ENCODE measurements around the gene ZBTB11. TPM values are rescaled to one million over a fixed set of nuclear protein-coding genes. Genes with fewer than 3 reads are reported as not detected.
"Not testable (repeated sequence)": the region's sequence is repeated elsewhere in the genome, so short reads cannot be mapped to it uniquely, and the experiment has no call there.

ZBTB11 gene
- total RNA-seq, 1 donor from 2014 or later, result 20.1 TPM

DNA sequence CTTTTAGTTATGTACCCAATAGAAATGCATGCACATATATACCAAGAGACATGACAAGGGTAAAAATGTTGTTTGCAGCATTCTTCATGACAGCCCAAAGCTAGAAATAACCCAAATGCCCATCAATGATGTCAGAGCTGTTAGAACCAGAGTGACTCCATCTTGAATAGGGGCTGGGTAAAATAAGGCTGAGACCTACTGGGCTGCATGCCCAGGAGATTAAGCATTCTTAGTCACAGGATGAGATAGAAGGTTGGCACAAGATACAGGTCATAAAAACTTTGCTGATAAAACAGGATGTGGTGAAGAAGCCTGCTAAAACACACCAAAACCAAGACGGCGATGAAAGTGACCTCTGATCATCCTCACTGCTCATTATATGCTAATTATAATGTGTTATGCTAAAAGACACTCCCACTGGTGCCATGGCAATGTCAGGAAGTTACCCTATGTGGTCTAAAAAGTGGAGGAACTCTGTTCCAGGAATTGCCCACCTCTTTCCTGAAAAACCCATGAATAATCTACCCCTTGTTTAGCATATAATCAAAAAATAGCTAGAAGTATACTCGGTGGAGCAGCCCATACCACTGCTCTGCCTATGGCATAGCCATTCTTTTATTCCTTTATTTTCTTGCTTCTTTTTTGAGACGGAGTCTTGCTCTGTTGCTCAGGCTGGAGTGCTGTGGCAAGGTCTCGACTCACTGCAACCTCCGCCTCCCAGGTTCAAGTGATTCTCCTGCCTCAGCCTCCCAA, 32.9 kb downstream of the ZBTB11 start:
- DNase-seq (ENCODE audit: low read depth), result peak; percentile 67

DNA sequence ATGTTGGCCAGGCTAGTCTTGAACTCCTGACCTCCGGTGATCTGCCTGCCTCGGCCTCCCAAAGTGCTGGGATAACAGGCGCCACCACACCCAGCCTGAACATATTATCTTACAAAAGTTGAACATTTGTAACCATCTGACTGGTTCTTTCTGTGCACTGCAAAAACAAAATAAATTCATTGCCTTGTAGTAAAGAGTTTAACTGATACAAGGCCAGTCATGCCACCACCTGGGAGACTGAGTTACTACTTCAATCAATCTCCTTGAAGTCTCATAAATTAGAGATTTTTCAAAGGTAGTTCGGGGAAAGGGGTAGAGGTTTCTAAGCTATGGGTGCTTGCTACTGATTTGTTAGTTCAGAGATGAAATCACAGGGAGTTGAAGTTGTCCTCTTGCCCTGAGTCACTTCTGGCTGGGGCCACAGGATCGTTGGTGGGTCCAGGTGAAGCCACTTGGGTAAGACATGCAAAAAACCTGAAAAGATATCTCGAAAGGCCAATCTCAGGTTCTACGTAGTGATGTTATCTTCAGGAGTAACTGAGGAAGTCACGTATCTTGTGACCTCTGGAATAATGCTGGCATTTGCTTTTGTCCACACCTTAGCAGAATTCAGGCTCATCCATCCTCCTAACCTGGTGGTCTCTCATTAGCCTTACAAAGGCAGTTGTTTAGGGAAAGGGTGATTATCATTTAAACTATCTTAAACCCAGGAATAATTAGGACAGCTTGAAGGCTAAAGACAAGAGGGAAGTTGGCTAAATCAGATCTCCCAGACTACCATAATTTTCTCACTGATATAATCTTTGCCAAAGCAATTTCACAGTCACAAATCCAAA, 33.7 kb downstream of the ZBTB11 start:
- no peak for DNase-seq (ENCODE audit: low read depth)

DNA sequence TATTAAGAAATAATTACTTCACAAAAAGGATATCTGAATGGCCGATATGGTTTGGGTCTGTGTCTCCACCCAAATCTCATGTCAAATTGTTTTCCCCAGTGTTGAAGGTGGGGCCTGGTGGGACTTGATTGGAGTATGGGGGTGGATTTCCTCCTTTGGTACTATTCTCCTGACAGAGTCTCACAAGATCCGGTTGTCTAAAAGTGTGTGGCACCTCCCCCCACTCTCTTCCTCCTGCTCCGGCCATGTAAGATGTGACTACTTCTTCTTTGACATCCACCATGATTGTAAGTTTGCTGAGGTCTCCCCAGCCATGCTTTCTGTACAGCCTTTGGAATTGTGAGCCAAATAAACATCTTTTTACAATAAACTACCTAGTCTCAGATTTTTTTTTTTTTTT, 34.5 kb downstream of the ZBTB11 start:
- DNase-seq (ENCODE audit: low read depth), result no peak

DNA sequence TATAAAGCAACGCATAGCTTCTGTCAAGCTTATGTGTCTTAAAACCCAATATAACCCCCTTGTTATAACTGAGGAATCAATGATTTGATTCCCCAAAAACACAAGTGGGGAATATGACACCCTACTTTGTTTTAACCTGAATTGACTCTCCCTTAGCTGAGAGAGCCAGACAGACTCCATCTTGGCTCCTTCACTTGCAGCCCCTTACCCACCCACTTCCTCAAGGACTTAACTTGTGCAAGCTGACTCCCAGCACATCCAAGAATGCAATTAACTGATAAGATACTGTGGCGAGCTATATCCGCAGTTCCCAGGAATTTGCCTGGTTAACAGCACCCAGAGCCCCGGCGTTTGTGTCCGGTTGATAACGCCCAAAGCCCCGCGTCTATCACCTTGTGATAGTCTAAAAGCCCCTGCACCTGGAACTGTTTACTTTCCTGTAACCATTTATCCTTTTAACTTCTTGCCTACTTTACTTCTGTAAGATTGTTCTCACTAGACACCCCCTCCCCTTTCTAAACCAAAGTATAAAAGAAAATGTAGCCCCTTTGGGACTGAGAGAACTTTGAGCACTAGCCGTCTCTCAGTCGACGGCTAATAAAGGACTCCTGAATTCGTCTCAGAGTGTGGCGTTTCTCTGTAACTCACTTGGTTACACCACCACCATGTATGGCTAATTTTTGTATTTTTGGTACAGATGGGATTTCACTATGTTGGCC, 35.4 kb downstream of the ZBTB11 start:
- not testable (repeated sequence) for DNase-seq (ENCODE audit: low read depth)

DNA sequence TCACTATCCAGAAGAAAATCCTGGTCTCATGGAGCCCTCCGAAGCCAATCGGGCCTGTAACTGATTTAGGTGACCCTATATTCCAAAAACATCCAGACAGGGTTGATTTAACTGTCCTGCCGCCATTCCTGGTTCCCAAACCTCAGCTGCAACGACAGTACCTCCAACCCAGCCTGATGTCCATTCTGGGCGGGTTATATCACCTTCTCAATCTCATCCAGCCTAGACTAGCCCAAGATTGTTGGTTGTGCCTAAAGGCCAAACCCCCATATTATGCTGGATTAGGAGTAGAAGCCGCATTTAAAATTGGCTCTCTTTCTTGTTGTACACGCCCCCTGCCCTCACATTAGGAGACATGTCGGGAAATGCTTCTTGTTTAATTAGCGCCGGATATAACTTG, 36.7 kb downstream of the ZBTB11 start:
- no peak for DNase-seq (ENCODE audit: low read depth)

DNA sequence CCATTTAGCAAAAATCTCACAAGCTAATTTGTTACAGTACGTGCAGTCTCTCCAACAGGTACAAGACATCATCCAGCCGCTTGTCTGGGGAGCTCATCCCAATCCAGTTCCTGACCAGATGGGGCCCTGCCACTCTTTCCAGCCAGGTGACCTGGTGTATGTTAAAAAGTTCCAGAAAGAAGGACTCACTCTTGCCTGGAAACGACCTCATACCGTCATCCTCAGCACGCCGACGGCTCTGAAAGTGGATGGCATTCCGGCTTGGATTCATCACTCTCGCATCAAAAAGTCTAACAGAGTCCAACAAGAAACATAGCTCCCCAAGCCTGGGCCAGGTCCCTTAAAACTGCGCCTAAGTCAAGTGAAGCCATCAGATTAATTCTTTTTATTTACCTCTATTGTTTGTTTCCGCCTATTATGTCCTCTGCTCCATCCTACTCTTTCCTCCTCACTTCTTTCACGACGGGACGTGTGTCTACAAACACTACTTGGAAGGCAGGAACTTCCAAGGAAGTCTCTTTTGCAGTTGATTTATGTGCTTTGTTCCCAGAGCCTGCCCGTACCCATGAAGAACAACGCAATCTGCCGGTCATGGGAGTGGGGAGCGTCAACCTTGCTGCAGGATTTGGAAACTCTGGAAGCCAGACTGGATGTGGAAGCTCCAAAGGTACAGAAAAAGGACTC, 37.5 kb downstream of the ZBTB11 start:
- DNase-seq (ENCODE audit: low read depth), result no peak

DNA sequence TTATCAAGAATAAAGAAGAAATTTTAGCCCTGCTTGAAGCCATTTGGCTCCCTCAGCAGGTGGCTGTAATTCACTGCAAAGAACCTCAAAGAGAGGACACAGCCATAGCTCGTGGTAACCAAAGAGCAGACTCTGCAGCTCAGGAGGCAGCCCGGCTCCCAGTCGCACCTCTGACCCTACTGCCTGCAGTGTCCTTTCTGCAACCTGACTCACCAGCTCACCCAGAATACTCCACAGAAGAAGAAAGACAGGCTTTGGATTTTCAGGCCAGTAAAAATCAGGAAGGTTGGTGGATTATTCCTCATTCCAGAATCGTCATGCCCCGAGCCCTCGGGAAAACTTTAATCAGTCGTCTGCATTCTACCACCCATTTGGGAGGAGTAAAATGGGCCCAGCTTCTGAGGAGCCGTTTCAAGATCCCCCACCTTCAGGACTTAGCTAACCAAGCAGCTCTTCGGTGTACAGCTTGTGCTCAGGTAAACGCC, 38.6 kb downstream of the ZBTB11 start:
- no peak for DNase-seq (ENCODE audit: low read depth)

DNA sequence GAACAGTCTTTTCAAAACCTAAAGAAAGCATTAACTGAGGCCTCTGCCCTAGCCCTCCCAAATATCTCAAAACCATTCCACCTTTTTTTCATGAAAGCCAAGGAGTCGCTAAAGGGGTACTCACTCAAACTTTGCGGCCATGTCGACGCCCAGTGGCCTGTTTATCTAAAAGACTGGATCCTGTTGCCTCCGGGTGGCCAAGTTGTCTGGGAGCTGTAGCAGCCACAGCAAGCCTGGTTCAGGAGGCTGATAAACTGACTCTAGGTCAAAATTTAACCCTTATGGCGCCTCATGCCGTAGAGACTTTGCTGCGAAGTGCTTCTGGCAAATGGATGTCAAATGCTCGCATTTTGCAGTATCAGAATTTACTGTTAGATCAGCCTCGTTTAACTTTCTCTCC, 39.5 kb downstream of the ZBTB11 start:
- DNase-seq (ENCODE audit: low read depth), result no peak

DNA sequence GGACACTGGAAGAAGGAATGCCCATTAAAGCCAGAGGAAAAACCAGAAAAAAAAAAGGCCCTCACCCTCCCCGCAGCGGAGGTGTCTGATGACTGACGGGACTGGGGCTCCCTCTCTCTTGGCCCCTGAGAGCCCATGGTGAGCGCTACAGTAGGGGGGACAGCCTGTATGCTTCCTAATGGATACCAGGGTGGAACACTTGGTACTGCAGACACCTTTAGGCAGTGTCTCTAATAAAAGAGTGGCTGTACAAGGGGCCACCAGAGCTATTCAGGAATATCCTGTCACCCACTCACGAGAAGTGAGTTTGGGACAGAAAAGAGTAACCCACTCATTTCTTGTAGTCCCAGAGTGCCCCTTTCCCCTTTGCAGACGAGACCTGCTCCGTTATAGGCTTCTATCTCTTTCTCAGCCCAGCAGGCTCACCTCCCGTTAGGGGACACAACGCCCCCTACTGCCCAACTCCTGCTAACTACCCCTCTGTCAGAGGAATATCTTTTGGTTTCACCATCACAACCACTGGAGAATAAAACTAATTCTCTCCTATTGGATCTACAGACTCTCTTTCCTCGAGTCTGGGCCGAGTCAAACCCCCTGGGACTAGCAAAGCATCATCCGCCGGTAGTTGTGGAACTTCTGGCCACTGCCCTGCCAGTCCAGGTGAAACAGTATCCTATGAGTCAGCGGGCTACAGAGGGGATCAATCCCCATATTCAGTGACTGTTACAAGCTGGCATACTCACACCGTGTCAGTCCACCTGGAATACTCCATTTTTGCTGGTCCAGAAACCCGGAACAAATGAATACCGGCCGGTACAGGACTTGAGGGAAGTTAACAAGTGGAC, 40.8 kb downstream of the ZBTB11 start:
- peak; percentile 46 for DNase-seq (ENCODE audit: low read depth)

DNA sequence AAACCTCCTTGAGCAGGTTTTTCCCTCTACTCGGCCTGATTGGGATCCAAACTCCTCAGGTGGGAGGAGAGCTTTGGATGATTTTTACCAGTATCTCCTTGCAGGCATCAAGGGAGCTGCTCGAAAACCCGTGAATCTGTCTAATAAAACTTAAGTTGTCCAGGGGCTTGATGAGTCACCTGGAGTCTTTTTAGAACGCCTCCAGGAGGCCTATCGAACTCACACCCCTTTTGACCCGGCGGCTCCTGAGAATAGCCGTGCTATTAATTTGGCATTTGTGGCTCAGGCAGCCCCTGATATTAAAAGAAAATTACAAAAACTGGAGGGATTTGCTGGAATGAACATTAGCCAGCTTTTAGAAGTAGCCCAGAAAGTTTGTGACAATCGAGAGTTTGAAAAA, 41.6 kb downstream of the ZBTB11 start:
- no peak for DNase-seq (ENCODE audit: low read depth)

DNA sequence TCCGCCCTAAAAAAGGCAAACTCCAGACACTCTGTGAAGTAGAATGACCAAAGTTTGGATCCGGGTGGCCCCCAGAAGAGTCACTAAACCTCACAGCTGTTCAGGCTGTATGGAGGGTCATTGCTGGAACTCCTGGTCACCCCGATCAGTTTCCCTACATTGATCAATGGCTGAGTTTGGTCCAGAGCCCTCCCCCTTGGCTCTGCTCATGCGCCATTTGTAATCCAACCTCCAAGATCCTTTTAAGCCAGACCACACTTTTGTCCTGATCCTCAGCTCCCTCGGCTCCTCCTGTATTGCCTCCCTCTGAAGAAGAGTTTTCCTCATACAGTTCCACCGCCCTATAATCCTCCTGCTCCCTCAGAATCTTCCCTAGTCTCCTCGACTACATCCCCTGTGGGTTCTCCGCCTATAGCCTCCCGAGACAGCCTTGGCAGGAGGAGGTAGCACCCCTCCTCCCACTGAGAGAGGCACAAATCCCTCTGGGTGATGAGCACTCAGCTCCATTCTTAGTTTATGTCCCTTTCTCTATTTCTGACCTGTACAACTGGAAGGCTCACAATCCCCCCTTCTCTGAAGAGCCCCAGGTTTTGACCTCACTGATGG, 42.2 kb downstream of the ZBTB11 start:
- DNase-seq (ENCODE audit: low read depth), result no peak

DNA sequence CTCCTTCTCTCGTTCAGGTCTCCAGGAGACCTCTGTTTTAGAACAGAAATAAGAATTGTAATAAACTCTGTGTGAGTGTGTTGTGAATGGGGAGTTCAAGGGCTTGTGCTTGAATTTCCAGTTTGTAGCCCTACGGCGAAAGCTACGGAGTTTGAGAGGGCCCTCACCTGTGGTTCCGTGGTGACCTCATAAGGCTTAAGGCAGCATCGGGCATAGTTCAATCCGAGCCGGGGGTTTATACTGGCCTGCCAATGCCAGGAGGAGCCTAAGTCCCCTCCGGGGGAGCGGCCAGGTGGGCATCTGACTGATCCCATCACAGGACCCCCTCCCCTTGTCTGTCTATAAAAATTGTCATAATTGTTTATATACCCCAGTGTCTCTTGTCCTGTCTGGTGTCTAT, 43.7 kb downstream of the ZBTB11 start:
- DNase-seq (ENCODE audit: low read depth), result no peak

DNA sequence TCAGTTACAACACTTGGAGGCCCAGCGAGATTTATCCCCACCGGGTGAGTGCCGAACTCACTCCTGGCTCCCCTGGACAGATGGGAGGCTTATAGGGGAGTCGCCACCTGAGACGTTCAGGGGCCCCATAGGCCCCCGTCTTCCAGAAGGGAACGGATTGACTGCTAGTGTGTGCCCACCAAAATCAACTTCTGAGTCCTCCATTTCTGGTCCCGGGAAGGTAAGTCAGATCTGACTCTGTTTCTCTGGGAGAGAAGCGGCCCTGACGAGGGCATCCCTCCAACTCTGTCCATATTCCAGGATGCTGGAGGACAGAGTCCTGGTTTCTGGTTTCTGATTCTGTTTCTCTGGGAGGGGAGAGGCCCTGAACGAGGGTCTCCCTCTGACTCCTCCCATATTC, 44.3 kb downstream of the ZBTB11 start:
- no peak for DNase-seq (ENCODE audit: low read depth)

DNA sequence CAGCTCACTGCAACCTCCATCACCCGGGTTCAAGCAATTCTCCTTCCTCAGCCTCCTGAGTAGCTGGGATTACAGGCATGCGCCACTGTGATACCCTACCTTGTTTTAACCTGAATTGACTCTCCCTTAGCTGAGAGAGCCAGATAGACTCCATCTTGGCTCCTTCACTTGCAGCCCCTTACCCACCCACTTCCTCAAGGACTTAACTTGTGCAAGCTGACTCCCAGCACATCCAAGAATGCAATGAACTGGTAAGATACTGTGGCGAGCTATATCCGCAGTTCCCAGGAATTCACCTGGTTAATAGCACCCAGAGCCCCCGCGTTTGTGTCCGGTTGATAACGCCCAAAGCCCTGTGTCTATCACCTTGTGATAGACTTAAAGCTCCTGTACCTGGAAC, 45.0 kb downstream of the ZBTB11 start:
- not testable (repeated sequence) for DNase-seq (ENCODE audit: low read depth)

DNA sequence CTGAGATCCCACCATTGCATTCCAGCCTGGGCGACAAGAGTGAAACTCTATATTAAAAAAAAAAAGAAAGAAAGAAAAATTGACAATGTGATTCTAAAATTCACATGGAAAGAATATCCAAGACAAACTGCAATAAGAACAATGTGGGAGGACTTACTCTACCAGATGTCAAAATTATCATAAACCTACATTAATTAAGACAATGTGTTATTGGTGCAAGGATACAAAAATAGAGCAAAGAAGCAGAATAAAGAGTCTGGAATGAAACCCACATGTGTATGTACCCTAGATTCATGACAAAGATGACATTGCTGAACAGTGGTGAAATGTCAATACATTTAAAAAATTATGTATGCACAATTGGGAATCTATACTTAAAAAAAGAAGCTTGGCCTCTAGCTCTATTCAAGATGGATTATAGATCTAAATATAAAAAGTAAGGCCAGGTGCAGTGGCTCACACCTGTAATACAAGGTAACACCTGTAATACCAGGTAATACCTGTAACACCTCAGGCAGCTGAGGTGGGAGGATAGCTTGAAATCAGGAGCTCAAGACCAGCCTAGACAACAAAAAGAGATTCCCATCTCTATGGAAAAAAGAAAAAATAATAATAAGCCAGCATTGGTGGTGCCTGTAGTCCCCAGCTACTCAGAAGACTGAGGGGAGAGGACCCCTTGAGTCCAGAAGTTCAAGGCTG, 45.7 kb downstream of the ZBTB11 start:
- DNase-seq (ENCODE audit: low read depth), result no peak

DNA sequence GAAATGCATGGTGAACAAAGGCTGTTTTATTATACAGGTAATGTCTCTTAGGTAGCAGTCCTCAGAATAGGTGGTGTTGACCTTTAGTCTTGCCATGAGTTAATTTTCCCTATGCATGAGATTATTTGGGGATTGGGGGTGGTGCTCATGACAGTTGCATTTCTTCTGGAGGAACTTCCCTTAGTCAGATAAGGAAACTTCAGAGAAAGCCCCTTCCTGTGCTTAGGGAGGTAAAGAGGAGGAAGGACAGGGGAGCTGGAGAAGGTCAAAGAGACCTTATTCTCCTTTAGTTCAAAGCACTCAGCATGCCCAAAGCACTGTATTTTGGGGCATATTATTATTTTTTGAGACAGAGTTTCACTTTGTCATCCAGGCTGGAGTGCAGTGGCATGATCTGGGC, 47.7 kb downstream of the ZBTB11 start:
- DNase-seq (ENCODE audit: low read depth), result no peak

DNA sequence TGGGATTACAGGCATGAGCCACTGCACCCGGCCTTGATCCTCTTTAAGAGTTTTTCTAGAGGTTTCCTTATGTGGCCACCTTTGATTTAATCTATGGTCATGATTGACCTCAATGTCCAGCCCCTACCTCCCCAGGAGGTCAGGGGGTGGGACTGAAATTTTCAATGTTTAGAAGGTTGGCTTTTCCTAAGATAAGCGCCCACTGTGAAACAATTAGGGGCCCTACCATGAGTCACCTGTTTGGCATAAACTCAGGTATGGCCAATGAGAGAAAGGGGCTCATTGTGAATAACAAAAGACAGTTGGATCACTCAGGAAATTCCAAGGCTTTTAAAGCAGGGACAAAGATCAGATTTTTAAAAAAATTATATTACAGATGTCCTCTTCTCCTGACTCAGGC, 51.1 kb downstream of the ZBTB11 start:
- DNase-seq (ENCODE audit: low read depth), result no peak

DNA sequence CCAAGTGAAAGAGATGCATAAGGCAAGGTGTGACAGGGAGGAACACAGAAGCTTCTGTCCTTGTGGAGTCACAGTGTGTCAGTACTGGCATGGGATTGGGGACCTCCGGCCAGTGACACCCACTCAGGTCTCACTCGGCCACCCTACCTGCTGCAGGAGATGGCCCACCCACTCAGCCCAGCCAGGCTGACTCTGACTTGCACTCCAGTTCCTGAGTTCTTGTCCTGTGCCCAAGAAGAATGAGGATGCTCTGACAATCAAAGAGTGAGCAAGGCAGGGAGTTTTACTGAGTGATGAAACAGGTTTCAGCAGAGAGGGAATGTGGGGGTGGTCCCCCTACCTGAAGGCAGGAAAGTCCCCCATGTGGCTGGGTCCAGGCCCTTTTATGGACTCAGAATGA, 52.1 kb downstream of the ZBTB11 start:
- no peak for DNase-seq (ENCODE audit: low read depth)

DNA sequence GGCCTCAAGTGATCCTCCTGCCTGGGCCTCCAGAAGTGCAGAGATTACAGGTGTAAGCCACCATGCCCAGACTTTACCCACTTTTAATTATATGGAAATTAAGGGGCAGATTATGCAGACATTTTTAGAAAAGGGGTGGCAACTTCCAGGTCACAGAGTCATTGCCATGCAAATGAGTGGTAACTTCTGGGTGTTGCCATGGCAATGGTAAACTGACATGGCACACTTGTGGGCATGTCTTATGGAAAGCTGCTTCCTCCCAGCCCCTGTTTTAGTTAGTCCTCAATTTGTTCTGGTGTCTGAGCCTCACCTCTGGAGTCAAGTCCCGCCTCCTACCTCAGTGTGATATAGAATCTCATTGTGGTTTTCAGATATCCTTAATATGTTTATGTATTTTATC, 53.3 kb downstream of the ZBTB11 start:
- no peak for DNase-seq (ENCODE audit: low read depth)
